K562 (cell line): ENCODE measurements around the gene SHTN1. TPM values are rescaled to one million over a fixed set of nuclear protein-coding genes. Genes with fewer than 3 reads are reported as not detected.
A peak's percentile ranks its signal among the peaks of the same experiment; 100 is the strongest.

Source experiments
- FOXM1 ChIP-seq, 2 experiments: fragments of 450-650 bp in 1 of 2; sonication (generic) in 1 of 2; formaldehyde crosslinking in 1 of 2; IDR thresholded peaks; 2 replicates each; pipeline versions ENCODE4 v1.6.1 to v1.9.0; 2017 to 2022; ENCODE audit warnings: low read depth in 2 of 2, mild to moderate bottlenecking in 2 of 2, missing genetic modification reagents in 1 of 2, moderate library complexity in 1 of 2
- GABPB1 ChIP-seq: sonication (generic); formaldehyde crosslinking; IDR thresholded peaks from 2 replicates; pipeline ENCODE4 v1.8.0; 2022; ENCODE audit warnings: mild to moderate bottlenecking, missing genetic modification reagents
- OTX1 ChIP-seq: fragments of 450-650 bp; formaldehyde crosslinking; IDR thresholded peaks from 2 replicates; pipeline ENCODE4 v1.4.0; 2022; ENCODE audit warnings: mild to moderate bottlenecking
- polyA plus RNA-seq, 8 experiments: library from polyadenylated mRNA; depleted of rRNA in 4 of 8; stranded (reverse) in 5 of 8; unstranded in 3 of 8; fragments of >200 nt; fragmentation: Nextera tagmentation in 2 of 8; fragmentation: Illumina TruSeq in 1 of 8; extraction: Ambion mirVana in 2 of 8; extraction: Trizol in 1 of 8; gene quantifications; 2 replicates each; pipeline versions ENCODE4 v1.2.1 to v1.2.3, GENCODE V29; 2011 to 2014; ENCODE audit warnings: inconsistent platforms in 1 of 8, missing spikeins in 1 of 8
- total RNA-seq, 7 experiments: library from RNA; depleted of rRNA in 6 of 7; stranded (reverse); fragments of >200 nt in 6 of 7; fragmentation: Illumina TruSeq in 2 of 7; extraction: Trizol in 2 of 7; gene quantifications; 2 replicates each; pipeline versions ENCODE4 v1.2.1 to v1.2.3, GENCODE V29; 2011 to 2021; ENCODE audit warnings: low replicate concordance in 1 of 7
- TF ChIP-seq, protein P1 (sequence below): fragments of 450-650 bp; IDR thresholded peaks from 2 replicates; pipeline ENCODE4 v1.6.1; 2017; ENCODE audit warnings: antibody characterized with exemption, mild to moderate bottlenecking
- TF ChIP-seq, protein P2 (sequence below), 2 experiments: fragments of 450-650 bp in 1 of 2; sonication (generic) in 1 of 2; formaldehyde crosslinking in 1 of 2; IDR thresholded peaks; 2 replicates each; pipeline versions ENCODE4 v1.7.1 to v1.9.0; 2016 to 2022; ENCODE audit warnings: inconsistent platforms in 1 of 2, mild to moderate bottlenecking in 1 of 2, missing genetic modification reagents in 1 of 2
- TF ChIP-seq, protein P3 (sequence below), 2 experiments: IDR thresholded peaks; 2 replicates each; pipeline ENCODE4 v1.6.1; 2011; ENCODE audit warnings: borderline replicate concordance in 1 of 2, control low read depth in 1 of 2, low read depth in 1 of 2, low read length in 1 of 2, mild to moderate bottlenecking in 1 of 2, mixed read lengths in 1 of 2, moderate library complexity in 1 of 2; ENCODE audit not compliant: insufficient read depth in 1 of 2, insufficient read length in 1 of 2, poor library complexity in 1 of 2, severe bottlenecking in 1 of 2; ENCODE audit errors: extremely low read depth in 1 of 2
- TF ChIP-seq, protein P4 (sequence below): fragments of 250-450 bp; sonication (Bioruptor Pico); IDR thresholded peaks from 2 replicates; pipeline ENCODE4 v1.4.0; 2020; ENCODE audit warnings: mild to moderate bottlenecking

SHTN1 gene
- total and polyA plus RNA-seq, 9 of the 15 experiments (the other 6 are each of a cell fraction or from before 2014, with no cell fraction given): 5.4 to 21.3 (median 13.3) TPM

DNA sequence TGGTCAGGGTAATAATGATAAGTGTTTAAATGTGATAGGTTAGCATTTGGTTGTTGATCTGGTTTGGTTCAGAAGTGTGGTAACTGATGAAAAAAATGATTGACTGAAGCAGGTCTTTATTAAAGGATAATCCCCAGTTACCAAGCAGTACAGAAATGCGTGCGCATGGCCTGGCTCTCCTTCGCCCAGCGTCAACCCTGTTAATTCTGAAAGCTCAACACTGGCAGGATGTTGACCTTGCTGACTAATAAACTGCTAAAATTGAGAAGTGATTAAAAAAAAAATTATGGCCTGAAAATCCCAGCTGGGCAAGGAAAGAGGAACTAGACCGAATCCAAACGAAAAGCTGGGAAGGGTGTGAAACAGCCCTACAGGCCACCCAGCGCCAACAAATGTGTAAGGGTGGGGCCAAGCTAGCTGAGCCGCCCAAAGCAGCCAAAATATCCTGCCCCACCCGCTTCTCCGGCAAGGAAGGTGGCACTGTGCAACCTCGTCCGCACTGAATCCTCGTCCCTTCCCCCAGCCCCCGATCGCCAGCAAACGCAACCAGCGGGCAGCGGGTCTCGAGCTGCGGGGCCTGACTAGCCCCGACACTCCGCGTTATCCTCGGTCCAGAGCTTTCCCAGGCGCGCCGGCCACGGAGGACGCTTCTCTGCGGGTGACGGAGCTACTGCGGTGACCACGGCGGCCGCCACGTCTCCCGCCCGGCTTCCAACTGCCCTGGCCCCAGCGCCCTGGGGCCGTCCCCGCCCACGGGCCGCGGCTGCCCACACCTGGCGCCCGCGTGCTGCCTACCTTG, 561 bp downstream of the SHTN1 start (continued):
- TF ChIP-seq, protein P1, sequence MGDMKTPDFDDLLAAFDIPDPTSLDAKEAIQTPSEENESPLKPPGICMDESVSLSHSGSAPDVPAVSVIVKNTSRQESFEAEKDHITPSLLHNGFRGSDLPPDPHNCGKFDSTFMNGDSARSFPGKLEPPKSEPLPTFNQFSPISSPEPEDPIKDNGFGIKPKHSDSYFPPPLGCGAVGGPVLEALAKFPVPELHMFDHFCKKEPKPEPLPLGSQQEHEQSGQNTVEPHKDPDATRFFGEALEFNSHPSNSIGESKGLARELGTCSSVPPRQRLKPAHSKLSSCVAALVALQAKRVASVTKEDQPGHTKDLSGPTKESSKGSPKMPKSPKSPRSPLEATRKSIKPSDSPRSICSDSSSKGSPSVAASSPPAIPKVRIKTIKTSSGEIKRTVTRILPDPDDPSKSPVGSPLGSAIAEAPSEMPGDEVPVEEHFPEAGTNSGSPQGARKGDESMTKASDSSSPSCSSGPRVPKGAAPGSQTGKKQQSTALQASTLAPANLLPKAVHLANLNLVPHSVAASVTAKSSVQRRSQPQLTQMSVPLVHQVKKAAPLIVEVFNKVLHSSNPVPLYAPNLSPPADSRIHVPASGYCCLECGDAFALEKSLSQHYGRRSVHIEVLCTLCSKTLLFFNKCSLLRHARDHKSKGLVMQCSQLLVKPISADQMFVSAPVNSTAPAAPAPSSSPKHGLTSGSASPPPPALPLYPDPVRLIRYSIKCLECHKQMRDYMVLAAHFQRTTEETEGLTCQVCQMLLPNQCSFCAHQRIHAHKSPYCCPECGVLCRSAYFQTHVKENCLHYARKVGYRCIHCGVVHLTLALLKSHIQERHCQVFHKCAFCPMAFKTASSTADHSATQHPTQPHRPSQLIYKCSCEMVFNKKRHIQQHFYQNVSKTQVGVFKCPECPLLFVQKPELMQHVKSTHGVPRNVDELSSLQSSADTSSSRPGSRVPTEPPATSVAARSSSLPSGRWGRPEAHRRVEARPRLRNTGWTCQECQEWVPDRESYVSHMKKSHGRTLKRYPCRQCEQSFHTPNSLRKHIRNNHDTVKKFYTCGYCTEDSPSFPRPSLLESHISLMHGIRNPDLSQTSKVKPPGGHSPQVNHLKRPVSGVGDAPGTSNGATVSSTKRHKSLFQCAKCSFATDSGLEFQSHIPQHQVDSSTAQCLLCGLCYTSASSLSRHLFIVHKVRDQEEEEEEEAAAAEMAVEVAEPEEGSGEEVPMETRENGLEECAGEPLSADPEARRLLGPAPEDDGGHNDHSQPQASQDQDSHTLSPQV: no peak
- TF ChIP-seq, protein P2, sequence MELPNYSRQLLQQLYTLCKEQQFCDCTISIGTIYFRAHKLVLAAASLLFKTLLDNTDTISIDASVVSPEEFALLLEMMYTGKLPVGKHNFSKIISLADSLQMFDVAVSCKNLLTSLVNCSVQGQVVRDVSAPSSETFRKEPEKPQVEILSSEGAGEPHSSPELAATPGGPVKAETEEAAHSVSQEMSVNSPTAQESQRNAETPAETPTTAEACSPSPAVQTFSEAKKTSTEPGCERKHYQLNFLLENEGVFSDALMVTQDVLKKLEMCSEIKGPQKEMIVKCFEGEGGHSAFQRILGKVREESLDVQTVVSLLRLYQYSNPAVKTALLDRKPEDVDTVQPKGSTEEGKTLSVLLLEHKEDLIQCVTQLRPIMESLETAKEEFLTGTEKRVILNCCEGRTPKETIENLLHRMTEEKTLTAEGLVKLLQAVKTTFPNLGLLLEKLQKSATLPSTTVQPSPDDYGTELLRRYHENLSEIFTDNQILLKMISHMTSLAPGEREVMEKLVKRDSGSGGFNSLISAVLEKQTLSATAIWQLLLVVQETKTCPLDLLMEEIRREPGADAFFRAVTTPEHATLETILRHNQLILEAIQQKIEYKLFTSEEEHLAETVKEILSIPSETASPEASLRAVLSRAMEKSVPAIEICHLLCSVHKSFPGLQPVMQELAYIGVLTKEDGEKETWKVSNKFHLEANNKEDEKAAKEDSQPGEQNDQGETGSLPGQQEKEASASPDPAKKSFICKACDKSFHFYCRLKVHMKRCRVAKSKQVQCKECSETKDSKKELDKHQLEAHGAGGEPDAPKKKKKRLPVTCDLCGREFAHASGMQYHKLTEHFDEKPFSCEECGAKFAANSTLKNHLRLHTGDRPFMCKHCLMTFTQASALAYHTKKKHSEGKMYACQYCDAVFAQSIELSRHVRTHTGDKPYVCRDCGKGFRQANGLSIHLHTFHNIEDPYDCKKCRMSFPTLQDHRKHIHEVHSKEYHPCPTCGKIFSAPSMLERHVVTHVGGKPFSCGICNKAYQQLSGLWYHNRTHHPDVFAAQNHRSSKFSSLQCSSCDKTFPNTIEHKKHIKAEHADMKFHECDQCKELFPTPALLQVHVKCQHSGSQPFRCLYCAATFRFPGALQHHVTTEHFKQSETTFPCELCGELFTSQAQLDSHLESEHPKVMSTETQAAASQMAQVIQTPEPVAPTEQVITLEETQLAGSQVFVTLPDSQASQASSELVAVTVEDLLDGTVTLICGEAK (IDR thresholded peaks at IDR 0.05): no peak
- TF ChIP-seq, protein P2 (CRISPR knock-in tag; IDR thresholded peaks at IDR 0.05): no peak
- TF ChIP-seq GABPB1 (CRISPR knock-in tag) (0 out of 2 replicates have a peak, but pooled peaks have one; percentile 13), OTX1 (CRISPR knock-in tag) (no peak), FOXM1 (IDR thresholded peaks at IDR 0.05; ENCODE audit: low read depth) (no peak), FOXM1 (CRISPR knock-in tag; IDR thresholded peaks at IDR 0.05; ENCODE audit: low read depth) (no peak)
- TF ChIP-seq, protein P3, sequence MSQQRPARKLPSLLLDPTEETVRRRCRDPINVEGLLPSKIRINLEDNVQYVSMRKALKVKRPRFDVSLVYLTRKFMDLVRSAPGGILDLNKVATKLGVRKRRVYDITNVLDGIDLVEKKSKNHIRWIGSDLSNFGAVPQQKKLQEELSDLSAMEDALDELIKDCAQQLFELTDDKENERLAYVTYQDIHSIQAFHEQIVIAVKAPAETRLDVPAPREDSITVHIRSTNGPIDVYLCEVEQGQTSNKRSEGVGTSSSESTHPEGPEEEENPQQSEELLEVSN (IDR thresholded peaks at IDR 0.05; ENCODE audit: borderline replicate concordance in 1 of 2, extremely low read depth in 1 of 2, insufficient read depth in 1 of 2, insufficient read length in 1 of 2, low read depth in 1 of 2, low read length in 1 of 2, poor library complexity in 1 of 2, severe bottlenecking in 1 of 2): peak; percentile 15 to 26
- TF ChIP-seq, protein P4, sequence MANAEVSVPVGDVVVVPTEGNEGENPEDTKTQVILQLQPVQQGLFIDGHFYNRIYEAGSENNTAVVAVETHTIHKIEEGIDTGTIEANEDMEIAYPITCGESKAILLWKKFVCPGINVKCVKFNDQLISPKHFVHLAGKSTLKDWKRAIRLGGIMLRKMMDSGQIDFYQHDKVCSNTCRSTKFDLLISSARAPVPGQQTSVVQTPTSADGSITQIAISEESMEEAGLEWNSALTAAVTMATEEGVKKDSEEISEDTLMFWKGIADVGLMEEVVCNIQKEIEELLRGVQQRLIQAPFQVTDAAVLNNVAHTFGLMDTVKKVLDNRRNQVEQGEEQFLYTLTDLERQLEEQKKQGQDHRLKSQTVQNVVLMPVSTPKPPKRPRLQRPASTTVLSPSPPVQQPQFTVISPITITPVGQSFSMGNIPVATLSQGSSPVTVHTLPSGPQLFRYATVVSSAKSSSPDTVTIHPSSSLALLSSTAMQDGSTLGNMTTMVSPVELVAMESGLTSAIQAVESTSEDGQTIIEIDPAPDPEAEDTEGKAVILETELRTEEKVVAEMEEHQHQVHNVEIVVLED: no peak
